ENCODE measurements around the gene MEGF11.

Gene MEGF11

GRCh38 chr15:66050264-66050663, 203.3 kb downstream of the MEGF11 start:
- 95 to 96% methylated on average over 5 of the region's 5 CpGs for WGBS, 2 experiments
- Histone ChIP-seq H3K9me3 (ENCODE audit: control insufficient read depth, low read length) (no peaks in the 10 kb centered on the region), H3K4me3 (ENCODE audit: insufficient read depth, low read depth, low read length) (no peak overlapping the region), H3K27ac (ENCODE audit: insufficient read depth, low read depth, low read length, poor library complexity, severe bottlenecking) (no peak overlapping the region), H3K36me3 (ENCODE audit: control insufficient read depth, insufficient read depth, low read length) (no peaks in the 10 kb centered on the region), H3K4me1 (ENCODE audit: control insufficient read depth, insufficient read depth, low read length) (peaks cover 19% of the 10 kb centered on the region), H3K27me3 (ENCODE audit: control insufficient read depth, insufficient read depth, low read length, poor library complexity, severe bottlenecking) (no peaks in the 10 kb centered on the region)

- 73 to 74% methylated on average over 6 of the region's 6 CpGs for WGBS, 2 experiments
- peaks cover 19% of the 10 kb centered on the region for H3K4me1 ChIP-seq (ENCODE audit: control insufficient read depth, insufficient read depth, low read length)
- H3K27me3 ChIP-seq (ENCODE audit: control insufficient read depth, insufficient read depth, low read length, poor library complexity, severe bottlenecking) = no peaks in the 10 kb centered on the region
- no peak overlapping the region for H3K4me3 ChIP-seq (ENCODE audit: insufficient read depth, low read depth, low read length)
- no peaks in the 10 kb centered on the region for H3K9me3 ChIP-seq (ENCODE audit: control insufficient read depth, low read length)
- H3K27ac ChIP-seq (ENCODE audit: insufficient read depth, low read depth, low read length, poor library complexity, severe bottlenecking) = no peak overlapping the region
- H3K36me3 ChIP-seq (ENCODE audit: control insufficient read depth, insufficient read depth, low read length) = no peaks in the 10 kb centered on the region
Measured at GRCh38 chr15:66049353-66049752, 204.2 kb downstream of the MEGF11 start.

- peaks cover 19% of the 10 kb centered on the region for H3K4me1 ChIP-seq (ENCODE audit: control insufficient read depth, insufficient read depth, low read length)
- H3K27me3 ChIP-seq (ENCODE audit: control insufficient read depth, insufficient read depth, low read length, poor library complexity, severe bottlenecking) = no peaks in the 10 kb centered on the region
- H3K27ac ChIP-seq (ENCODE audit: insufficient read depth, low read depth, low read length, poor library complexity, severe bottlenecking) = no peak overlapping the region
- no peaks in the 10 kb centered on the region for H3K9me3 ChIP-seq (ENCODE audit: control insufficient read depth, low read length)
- H3K4me3 ChIP-seq (ENCODE audit: insufficient read depth, low read depth, low read length) = no peak overlapping the region
- 72 to 75% methylated on average over 9 of the region's 9 CpGs for WGBS, 2 experiments
- H3K36me3 ChIP-seq (ENCODE audit: control insufficient read depth, insufficient read depth, low read length) = no peaks in the 10 kb centered on the region
Measured at GRCh38 chr15:66047321-66048024, 206.1 kb downstream of the MEGF11 start.

- H3K27ac ChIP-seq (ENCODE audit: insufficient read depth, low read depth, low read length, poor library complexity, severe bottlenecking) = no peak overlapping the region
- peaks cover 19% of the 10 kb centered on the region for H3K4me1 ChIP-seq (ENCODE audit: control insufficient read depth, insufficient read depth, low read length)
- WGBS, 2 experiments = 71 to 85% methylated on average over 1 of the region's 1 CpG
- H3K9me3 ChIP-seq (ENCODE audit: control insufficient read depth, low read length) = no peaks in the 10 kb centered on the region
- H3K27me3 ChIP-seq (ENCODE audit: control insufficient read depth, insufficient read depth, low read length, poor library complexity, severe bottlenecking) = no peaks in the 10 kb centered on the region
- no peak overlapping the region for H3K4me3 ChIP-seq (ENCODE audit: insufficient read depth, low read depth, low read length)
- no peaks in the 10 kb centered on the region for H3K36me3 ChIP-seq (ENCODE audit: control insufficient read depth, insufficient read depth, low read length)
Measured at GRCh38 chr15:66046751-66047150, 206.8 kb downstream of the MEGF11 start.

GRCh38 chr15:66046326-66046725, 207.2 kb downstream of the MEGF11 start:
- no peaks in the 10 kb centered on the region for H3K36me3 ChIP-seq (ENCODE audit: control insufficient read depth, insufficient read depth, low read length)
- no peak overlapping the region for H3K27ac ChIP-seq (ENCODE audit: insufficient read depth, low read depth, low read length, poor library complexity, severe bottlenecking)
- peaks cover 19% of the 10 kb centered on the region for H3K4me1 ChIP-seq (ENCODE audit: control insufficient read depth, insufficient read depth, low read length)
- no peak overlapping the region for H3K4me3 ChIP-seq (ENCODE audit: insufficient read depth, low read depth, low read length)
- H3K9me3 ChIP-seq (ENCODE audit: control insufficient read depth, low read length) = no peaks in the 10 kb centered on the region
- 83 to 84% methylated on average over 8 of the region's 8 CpGs for whole genome bisulfite sequencing, 2 experiments
- H3K27me3 ChIP-seq (ENCODE audit: control insufficient read depth, insufficient read depth, low read length, poor library complexity, severe bottlenecking) = no peaks in the 10 kb centered on the region

- 84 to 87% methylated on average over 5 of the region's 5 CpGs for WGBS, 2 experiments
Measured at GRCh38 chr15:66045542-66045941, 208.0 kb downstream of the MEGF11 start.

GRCh38 chr15:66044837-66045236, 208.7 kb downstream of the MEGF11 start:
- H3K4me3 ChIP-seq (ENCODE audit: insufficient read depth, low read depth, low read length) = no peak overlapping the region
- no peaks in the 10 kb centered on the region for H3K27me3 ChIP-seq (ENCODE audit: control insufficient read depth, insufficient read depth, low read length, poor library complexity, severe bottlenecking)
- H3K4me1 ChIP-seq (ENCODE audit: control insufficient read depth, insufficient read depth, low read length) = peaks cover 19% of the 10 kb centered on the region
- H3K9me3 ChIP-seq (ENCODE audit: control insufficient read depth, low read length) = no peaks in the 10 kb centered on the region
- 91 to 97% methylated on average over 3 of the region's 3 CpGs for WGBS, 2 experiments
- H3K27ac ChIP-seq (ENCODE audit: insufficient read depth, low read depth, low read length, poor library complexity, severe bottlenecking) = no peak overlapping the region
- H3K36me3 ChIP-seq (ENCODE audit: control insufficient read depth, insufficient read depth, low read length) = no peaks in the 10 kb centered on the region

More at GRCh38 chr15:66045542-66045941, 208.0 kb downstream of the MEGF11 start:
- Histone ChIP-seq H3K27me3 (ENCODE audit: control insufficient read depth, insufficient read depth, low read length, poor library complexity, severe bottlenecking) (no peaks in the 10 kb centered on the region), H3K4me3 (ENCODE audit: insufficient read depth, low read depth, low read length) (no peak overlapping the region), H3K36me3 (ENCODE audit: control insufficient read depth, insufficient read depth, low read length) (no peaks in the 10 kb centered on the region), H3K9me3 (ENCODE audit: control insufficient read depth, low read length) (no peaks in the 10 kb centered on the region), H3K27ac (ENCODE audit: insufficient read depth, low read depth, low read length, poor library complexity, severe bottlenecking) (no peak overlapping the region), H3K4me1 (ENCODE audit: control insufficient read depth, insufficient read depth, low read length) (peaks cover 19% of the 10 kb centered on the region)

- H3K4me1 ChIP-seq (ENCODE audit: control insufficient read depth, insufficient read depth, low read length) = peaks cover 21% of the 10 kb centered on the region
- no peaks in the 10 kb centered on the region for H3K36me3 ChIP-seq (ENCODE audit: control insufficient read depth, insufficient read depth, low read length)
- 79 to 82% methylated on average over 8 of the region's 8 CpGs for WGBS, 2 experiments
- H3K9me3 ChIP-seq (ENCODE audit: control insufficient read depth, low read length) = no peaks in the 10 kb centered on the region
- no peaks in the 10 kb centered on the region for H3K27me3 ChIP-seq (ENCODE audit: control insufficient read depth, insufficient read depth, low read length, poor library complexity, severe bottlenecking)
- no peak overlapping the region for H3K27ac ChIP-seq (ENCODE audit: insufficient read depth, low read depth, low read length, poor library complexity, severe bottlenecking)
- no peak overlapping the region for H3K4me3 ChIP-seq (ENCODE audit: insufficient read depth, low read depth, low read length)
Measured at GRCh38 chr15:66043264-66043663, 210.3 kb downstream of the MEGF11 start.

GRCh38 chr15:66042624-66043023, 210.9 kb downstream of the MEGF11 start:
- no peak overlapping the region for H3K4me3 ChIP-seq (ENCODE audit: insufficient read depth, low read depth, low read length)
- no peak overlapping the region for H3K27ac ChIP-seq (ENCODE audit: insufficient read depth, low read depth, low read length, poor library complexity, severe bottlenecking)
- no peaks in the 10 kb centered on the region for H3K36me3 ChIP-seq (ENCODE audit: control insufficient read depth, insufficient read depth, low read length)
- no peaks in the 10 kb centered on the region for H3K9me3 ChIP-seq (ENCODE audit: control insufficient read depth, low read length)
- peaks cover 19% of the 10 kb centered on the region for H3K4me1 ChIP-seq (ENCODE audit: control insufficient read depth, insufficient read depth, low read length)
- no peaks in the 10 kb centered on the region for H3K27me3 ChIP-seq (ENCODE audit: control insufficient read depth, insufficient read depth, low read length, poor library complexity, severe bottlenecking)
- 32 to 37% methylated on average over 5 of the region's 5 CpGs for WGBS, 2 experiments

- no peaks in the 10 kb centered on the region for H3K36me3 ChIP-seq (ENCODE audit: control insufficient read depth, insufficient read depth, low read length)
- H3K4me3 ChIP-seq (ENCODE audit: insufficient read depth, low read depth, low read length) = no peak overlapping the region
- H3K27ac ChIP-seq (ENCODE audit: insufficient read depth, low read depth, low read length, poor library complexity, severe bottlenecking) = no peak overlapping the region
- peaks cover 11% of the 10 kb centered on the region for H3K4me1 ChIP-seq (ENCODE audit: control insufficient read depth, insufficient read depth, low read length)
- H3K27me3 ChIP-seq (ENCODE audit: control insufficient read depth, insufficient read depth, low read length, poor library complexity, severe bottlenecking) = no peaks in the 10 kb centered on the region
- 86 to 88% methylated on average over 6 of the region's 6 CpGs for WGBS, 2 experiments
- no peaks in the 10 kb centered on the region for H3K9me3 ChIP-seq (ENCODE audit: control insufficient read depth, low read length)
Measured at GRCh38 chr15:66041276-66041675, 212.3 kb downstream of the MEGF11 start.
